PFSK-1 (cell line): Measurements from ENCODE around the gene CLEC4G.

Experiments used
- FOXP2 ChIP-seq: optimal IDR thresholded peaks from 2 replicates; pipeline ENCODE3; 2011; ENCODE audit warnings: borderline replicate concordance, control low read depth, inconsistent platforms; ENCODE audit not compliant: insufficient read depth; ENCODE audit errors: extremely low read length, extremely low read depth
- POLR2AphosphoS5 ChIP-seq: IDR thresholded peaks from 2 replicates; pipeline ENCODE4 v1.6.1; 2012; ENCODE audit warnings: low read depth, mild to moderate bottlenecking, control low read depth, low read length, moderate library complexity
- SIN3A ChIP-seq: IDR thresholded peaks from 2 replicates; pipeline ENCODE4 v1.6.1; 2012; ENCODE audit warnings: mild to moderate bottlenecking, low read length, moderate library complexity, borderline replicate concordance; ENCODE audit not compliant: insufficient read depth
- TAF1 ChIP-seq: IDR thresholded peaks from 2 replicates; pipeline ENCODE4 v1.6.1; 2012; ENCODE audit warnings: low read length, control low read depth, borderline replicate concordance; ENCODE audit not compliant: insufficient read depth
- TF ChIP-seq, protein P1 (sequence below), 2 experiments: IDR thresholded peaks; 2 replicates each; pipeline versions ENCODE4 v1.6.1 to v1.8.0; 2011 to 2012; ENCODE audit warnings: low read depth in 2 of 2, low read length in 2 of 2, control low read depth in 1 of 2, inconsistent platforms in 1 of 2, mild to moderate bottlenecking in 1 of 2, moderate library complexity in 1 of 2; ENCODE audit not compliant: insufficient read depth in 1 of 2

The CLEC4G gene

DNA sequence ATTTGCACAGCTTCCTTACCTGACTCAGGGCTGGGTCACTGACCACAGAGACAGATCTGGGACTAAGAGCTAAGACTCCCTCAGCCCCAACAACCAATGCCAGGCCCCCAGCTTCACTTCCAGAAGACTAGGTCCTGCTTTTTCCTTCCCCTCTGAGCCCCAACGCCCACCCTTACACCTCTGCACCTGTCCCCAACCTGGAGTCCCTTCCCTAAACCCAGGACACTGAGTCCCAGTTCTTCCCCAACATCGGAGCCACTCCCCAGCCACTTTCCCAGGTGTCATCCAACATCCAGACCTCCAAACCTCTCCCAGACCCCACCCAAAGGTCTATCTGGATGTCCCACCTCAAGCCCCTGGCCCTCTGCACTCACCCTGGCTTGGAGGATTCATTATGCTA is 32.9 kb downstream of the CLEC4G start:
- no peak for TF ChIP-seq TAF1
- no peak for TF ChIP-seq FOXP2
- TF ChIP-seq POLR2AphosphoS5 = no peak
- TF ChIP-seq, protein P1, sequence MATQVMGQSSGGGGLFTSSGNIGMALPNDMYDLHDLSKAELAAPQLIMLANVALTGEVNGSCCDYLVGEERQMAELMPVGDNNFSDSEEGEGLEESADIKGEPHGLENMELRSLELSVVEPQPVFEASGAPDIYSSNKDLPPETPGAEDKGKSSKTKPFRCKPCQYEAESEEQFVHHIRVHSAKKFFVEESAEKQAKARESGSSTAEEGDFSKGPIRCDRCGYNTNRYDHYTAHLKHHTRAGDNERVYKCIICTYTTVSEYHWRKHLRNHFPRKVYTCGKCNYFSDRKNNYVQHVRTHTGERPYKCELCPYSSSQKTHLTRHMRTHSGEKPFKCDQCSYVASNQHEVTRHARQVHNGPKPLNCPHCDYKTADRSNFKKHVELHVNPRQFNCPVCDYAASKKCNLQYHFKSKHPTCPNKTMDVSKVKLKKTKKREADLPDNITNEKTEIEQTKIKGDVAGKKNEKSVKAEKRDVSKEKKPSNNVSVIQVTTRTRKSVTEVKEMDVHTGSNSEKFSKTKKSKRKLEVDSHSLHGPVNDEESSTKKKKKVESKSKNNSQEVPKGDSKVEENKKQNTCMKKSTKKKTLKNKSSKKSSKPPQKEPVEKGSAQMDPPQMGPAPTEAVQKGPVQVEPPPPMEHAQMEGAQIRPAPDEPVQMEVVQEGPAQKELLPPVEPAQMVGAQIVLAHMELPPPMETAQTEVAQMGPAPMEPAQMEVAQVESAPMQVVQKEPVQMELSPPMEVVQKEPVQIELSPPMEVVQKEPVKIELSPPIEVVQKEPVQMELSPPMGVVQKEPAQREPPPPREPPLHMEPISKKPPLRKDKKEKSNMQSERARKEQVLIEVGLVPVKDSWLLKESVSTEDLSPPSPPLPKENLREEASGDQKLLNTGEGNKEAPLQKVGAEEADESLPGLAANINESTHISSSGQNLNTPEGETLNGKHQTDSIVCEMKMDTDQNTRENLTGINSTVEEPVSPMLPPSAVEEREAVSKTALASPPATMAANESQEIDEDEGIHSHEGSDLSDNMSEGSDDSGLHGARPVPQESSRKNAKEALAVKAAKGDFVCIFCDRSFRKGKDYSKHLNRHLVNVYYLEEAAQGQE (IDR thresholded peaks at IDR 0.05; ENCODE audit: insufficient read depth in 1 of 2, low read depth in 2 of 2, low read length in 2 of 2) = no peak
- TF ChIP-seq SIN3A = no peak

DNA sequence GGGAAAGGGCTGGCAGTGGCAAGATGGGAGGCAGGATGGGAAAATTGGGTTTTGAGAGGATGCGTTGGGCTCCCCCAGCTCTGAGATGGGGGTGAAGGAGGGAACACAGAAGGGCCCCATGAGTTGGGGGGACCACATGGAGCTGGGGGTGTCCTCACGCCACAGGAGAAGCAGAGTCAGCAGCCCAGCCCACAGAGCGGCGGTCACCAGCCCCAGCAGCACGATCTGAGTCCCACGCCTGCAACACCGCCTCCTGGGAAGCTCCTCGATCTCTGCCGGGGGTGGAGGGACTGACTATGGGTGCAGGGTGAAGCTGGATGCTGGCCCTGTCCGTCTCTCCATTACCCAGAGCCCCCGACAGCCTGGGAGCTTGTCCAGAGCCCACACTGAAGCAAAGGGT is 33.3 kb downstream of the CLEC4G start:
- TF ChIP-seq, protein P1 (IDR thresholded peaks at IDR 0.05; ENCODE audit: insufficient read depth in 1 of 2, low read depth in 2 of 2, low read length in 2 of 2) = no peak
- no peak for TF ChIP-seq SIN3A

DNA sequence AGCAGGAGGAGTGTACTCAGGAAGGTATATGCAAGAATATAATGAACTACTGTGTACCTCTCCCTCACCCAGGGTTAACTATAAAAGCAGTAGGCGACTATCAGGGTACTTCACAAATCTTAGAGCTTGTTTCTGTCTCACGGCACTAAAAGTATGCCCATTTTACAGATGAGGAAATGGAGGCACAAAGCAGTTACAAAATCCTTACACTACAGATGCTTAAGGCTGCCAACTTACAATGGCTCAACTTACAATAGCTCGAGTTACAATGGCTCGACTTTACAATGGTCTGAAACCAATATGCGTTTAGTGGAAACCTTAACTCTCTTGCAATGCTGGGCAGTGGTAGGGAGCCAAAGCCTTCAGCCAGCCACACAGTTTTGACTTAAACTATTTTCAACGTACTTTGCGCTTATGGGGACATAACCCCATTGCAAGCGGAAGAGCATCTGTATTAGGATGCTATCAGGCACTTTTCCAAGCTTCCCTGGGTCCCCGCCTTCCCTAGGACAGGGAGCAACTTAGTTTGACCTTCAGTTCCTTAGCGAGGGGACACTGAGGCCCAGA is 34.1 kb downstream of the CLEC4G start:
- TF ChIP-seq TAF1 = no peak
- TF ChIP-seq, protein P1 (IDR thresholded peaks at IDR 0.05; ENCODE audit: insufficient read depth in 1 of 2, low read depth in 2 of 2, low read length in 2 of 2) = no peak
- no peak for TF ChIP-seq POLR2AphosphoS5
- no peak for TF ChIP-seq FOXP2
- no peak for TF ChIP-seq SIN3A

DNA sequence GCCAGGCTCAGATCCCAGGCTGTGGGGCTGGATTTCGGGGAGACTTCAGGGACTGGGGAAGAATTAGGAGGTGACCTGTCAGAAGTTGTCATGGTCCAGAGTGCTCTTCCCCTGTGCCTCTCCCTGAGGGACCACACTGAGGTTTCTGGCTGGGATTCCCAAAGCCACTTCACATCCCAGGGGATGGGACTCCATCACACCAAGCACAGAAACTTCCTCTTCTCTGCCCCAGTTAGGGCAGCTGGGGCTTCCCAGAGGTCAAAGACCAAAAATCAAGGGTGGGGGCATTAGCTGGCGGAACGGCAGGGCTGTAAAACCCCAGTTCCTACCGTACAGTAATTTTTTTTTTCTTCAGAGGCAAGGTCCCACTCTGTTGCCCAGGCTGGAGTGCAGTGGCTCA is 37.4 kb downstream of the CLEC4G start:
- TF ChIP-seq TAF1 (no peak), FOXP2 (no peak), POLR2AphosphoS5 (no peak), SIN3A (no peak)
- TF ChIP-seq, protein P1 (IDR thresholded peaks at IDR 0.05; ENCODE audit: insufficient read depth in 1 of 2, low read depth in 2 of 2, low read length in 2 of 2) = no peak

DNA sequence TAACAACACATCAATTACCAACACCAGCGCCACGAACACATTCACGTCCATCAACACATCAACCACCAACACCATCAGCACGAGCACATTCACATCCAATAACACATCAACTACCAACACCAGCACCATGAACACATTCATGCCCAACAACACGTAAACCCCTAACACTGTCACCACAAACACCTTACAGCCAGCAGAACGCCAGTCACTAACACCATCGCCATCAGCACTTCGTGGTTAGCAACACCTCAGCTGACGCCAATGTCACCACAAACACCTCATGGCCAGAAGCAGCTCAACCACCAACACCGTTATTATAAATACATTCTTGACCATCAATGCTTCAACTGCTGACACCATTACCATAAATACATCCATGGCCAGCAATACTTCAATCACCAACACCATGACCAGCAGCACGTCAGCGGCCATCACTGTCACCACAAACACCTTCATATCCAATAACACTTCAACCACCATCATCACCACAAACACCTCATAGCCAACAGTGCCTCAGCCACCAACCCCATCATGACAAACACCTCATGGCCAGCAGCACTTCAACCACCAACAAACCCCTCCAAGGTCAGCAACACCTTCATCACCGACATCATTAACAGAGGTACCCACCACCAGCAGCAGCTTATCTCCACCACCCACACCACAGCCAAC is 39.4 kb downstream of the CLEC4G start:
- TF ChIP-seq POLR2AphosphoS5 = no peak
- no peak for TF ChIP-seq SIN3A
- TF ChIP-seq, protein P1 (IDR thresholded peaks at IDR 0.05; ENCODE audit: insufficient read depth in 1 of 2, low read depth in 2 of 2, low read length in 2 of 2) = no peak
